NCI-H524 (cell line): Measurements from ENCODE around the gene HEATR1.

ENCODE experiments used
- DNase-seq, 2 experiments: peaks; one replicate each; lab custom pipeline; 2025; lab: John Stamatoyannopoulos, UW

HEATR1 gene

DNA sequence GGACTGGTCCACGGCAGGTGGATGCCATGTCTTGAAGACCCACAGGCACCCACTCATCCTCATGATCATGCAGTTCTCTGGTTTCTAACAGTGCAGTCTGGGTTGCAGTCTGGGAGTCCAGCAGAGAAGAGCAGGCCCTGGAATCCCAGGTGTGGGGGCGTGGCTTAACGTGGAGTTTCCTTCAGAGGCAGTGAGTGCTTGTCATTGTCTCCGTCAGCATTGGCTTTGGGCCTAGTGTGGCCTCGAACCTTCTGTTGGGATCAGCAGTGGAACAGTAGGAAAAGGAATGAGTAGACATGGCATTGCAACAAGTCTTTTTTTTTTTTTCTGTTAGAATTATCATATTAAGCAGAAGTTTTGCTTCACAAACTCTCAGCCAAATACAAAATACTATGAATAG lies 67.8 kb downstream of the HEATR1 start:
- no peak for DNase-seq

GRCh38 chr1:236535662-236536161 lies 68.6 kb downstream of the HEATR1 start:
- no peak for DNase-seq

DNA sequence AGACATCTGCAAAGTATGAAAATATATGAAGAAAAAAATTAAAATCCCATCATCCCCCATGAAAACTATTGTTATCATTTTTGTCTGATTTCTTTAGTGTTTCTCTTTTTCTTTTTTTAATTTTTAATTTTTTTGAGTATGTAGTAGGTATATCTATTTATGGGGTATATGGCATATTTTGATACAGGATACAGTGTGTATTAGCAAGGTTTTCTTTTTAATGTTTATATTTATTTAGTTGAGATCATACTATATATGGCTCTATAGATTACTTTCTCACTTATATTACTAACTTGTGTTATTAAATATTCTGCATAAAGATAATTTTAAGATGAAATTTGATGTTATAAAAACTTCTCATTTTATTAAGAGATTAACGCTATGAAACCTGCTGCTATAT lies 69.1 kb downstream of the HEATR1 start:
- DNase-seq, result no peak

DNA sequence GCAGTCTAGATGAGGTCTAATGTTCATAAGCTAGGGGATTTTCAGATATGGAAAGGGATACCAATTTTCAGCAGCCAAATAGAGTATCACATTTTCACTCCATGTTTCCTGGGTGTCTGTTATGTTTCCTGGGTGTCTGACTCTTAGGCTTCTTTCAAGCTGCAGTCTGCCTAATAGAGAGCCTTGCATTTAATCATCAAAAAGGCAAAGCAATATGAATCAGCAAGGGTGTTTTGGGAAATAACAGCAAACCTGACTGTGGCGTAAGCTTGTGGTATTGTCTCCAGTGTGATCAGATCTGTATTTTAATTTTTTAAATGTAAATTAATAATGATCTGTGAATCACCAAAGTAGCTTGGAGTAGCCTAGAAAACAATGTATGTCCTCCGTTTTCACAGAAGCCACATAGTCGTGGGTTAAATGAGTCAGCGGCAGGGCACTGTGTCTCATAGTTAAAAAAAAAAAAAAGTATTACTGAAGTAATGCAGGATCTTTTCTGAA lies 70.1 kb downstream of the HEATR1 start:
- DNase-seq, result no peak

- no peak for DNase-seq
Observed at GRCh38 chr1:236532850-236533249, 71.5 kb downstream of the HEATR1 start.

- DNase-seq, result no peak
Observed at GRCh38 chr1:236530959-236531358, 73.4 kb downstream of the HEATR1 start.

DNA sequence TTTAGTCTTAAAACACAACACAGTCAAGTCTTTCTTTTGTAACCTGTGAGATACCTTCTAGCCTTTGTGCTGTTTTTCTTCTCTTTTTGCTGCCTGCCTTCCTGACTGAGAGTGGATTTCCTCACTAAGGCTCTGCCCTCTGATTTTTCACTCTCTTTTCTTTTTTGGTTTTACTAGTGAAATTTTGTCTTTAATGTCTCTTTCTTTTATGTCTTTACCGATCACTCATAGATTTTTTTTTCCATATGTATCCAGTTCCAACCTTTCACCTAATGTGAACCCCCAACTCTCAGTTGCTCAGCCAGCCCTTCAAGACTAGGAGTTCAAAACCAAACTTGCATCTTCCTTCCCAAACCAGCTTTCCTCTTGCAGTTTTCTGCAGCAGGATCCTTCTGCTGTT lies 74.0 kb downstream of the HEATR1 start:
- DNase-seq, result no peak

GRCh38 chr1:236526079-236526478 lies 78.2 kb downstream of the HEATR1 start:
- no peak for DNase-seq

DNA sequence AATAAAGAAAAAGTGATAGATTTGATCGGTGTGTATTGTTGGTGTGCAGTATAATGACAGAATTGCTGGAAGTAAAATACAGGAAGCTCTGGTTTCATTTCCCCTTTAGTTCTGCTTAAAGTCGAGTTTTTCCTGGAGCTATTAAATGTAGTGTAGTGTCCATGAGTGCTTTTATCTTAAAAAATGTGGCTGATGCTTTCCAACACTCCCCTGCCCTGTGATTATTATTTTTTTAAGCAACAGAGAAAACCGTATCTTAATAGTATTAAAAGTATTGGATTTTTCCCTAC lies 79.5 kb downstream of the HEATR1 start:
- no peak for DNase-seq

DNA sequence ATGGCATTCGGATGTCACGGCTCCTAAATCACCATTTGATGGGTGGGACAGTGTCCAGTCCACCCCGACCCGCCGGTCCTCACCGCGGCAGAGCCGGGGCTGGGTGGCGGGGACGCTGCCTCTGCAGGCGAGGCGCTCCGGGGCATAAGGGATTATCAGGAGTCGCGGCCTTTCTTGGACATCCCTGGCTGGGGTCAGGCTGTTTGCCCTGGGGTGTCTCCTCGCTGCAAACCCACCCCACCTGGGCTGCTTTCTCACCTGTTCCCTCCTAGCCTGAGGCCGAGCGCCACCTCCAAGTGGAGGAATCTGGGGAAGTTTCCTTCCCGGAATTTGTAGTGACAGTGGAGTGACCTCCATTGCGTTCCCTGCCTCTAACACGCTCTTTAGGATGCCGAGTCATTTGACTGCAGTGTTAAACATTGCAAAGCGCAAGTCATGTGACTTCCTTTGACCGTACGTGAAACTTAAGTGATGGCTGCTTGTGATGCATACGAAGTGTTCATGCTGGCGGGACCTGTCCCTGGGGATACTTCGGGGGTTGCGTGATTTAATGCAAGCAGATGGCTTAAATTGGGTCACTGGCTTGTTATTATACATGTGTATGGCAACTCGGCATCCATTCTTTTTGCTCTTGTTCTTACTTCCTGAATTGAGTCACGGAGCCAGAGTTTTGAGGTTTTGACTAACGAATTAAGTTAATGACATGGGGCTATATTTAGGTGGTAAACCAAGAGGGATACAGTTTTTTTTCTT lies 80.0 kb downstream of the HEATR1 start:
- DNase-seq, result peak; percentile 54 to 76

DNA sequence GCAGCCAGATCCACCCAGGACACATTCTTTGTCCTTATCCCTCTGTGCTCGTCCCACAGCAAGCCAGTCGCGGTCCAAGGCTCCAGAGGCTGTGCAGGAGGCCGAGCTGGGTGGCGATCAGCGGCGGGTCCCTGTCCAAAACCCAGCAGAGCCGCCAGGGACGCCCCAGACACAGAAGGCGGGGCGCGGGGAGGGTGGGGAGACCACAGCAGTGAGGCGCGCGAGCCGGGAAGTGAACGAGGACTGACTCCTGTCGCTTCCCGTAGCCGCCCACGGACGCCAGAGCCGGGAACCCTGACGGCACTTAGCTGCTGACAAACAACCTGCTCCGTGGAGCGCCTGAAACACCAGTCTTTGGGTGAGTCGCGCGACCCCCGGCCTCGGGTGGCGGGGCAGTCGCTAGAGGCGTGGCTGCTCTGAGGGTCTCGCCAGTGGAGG lies 80.6 kb downstream of the HEATR1 start, which contains the start of gene LGALS8:
TSS of gene LGALS8 (plus strand) at position 279 of the 438 bp plus-strand sequence. CDS start 2,089 bp downstream, outside the sequence.
- DNase-seq, result no peak

DNA sequence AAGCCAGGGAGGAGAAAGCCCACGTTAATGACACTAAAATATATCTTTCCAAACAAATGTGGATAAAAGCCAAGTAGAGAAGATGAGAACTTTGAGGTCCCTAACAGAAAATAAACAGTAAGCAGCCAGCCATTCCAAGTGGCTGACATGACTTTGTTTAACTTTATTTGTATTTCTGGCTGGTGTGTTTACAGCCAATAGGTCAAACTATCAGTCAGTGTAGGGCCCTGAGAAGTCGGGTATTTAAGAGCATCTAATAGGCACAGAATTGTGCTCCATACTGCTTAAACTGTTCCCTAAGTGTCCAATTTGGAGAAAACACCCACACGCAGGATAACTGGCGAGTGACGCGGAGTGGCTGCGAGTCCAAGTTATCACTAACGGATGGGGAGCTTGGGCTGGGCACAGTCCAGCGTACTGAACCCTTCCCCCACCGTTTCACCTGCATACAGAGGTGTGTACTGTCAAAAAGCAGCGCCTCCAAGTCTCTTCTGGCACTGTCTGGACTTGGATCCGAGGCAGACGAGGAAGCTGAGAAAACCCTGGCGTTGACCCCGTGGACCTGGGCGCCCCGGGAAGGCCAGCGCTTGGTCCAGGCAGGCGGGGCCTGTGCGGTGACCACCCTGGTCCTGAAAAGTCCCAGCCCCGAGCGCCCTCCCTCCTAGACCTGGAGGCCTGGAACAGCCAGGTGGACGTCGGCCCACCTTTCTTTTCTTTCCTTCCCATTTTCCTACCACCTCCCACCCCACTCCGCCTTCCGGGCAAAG lies 81.2 kb downstream of the HEATR1 start:
- DNase-seq, result no peak

DNA sequence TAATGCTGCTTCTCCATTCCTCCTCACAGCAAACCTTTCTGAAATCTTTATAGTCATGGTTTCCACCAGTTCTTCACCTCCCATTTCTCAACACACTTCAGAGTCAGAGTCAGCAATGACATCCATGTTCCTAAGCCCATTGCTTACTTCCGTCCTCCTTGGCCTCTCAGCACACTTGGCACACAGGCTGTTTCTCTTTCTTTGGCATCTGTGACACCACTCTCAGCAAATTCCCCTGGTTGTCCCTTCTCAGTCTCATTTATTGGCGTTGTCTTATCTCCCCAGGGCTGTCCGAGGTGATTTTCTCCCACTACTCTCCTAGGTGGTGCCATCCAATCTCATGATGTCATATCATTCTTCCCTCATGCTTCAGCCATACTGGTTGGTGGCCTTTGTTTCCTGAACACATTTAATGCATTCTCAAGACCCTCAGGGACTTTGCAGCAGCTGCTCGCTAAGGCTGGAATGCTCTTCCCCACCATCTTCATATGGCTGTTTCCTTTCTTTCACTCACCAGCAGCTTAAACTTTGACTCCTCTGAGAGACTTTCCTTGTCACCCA lies 83.8 kb downstream of the HEATR1 start:
- no peak for DNase-seq

DNA sequence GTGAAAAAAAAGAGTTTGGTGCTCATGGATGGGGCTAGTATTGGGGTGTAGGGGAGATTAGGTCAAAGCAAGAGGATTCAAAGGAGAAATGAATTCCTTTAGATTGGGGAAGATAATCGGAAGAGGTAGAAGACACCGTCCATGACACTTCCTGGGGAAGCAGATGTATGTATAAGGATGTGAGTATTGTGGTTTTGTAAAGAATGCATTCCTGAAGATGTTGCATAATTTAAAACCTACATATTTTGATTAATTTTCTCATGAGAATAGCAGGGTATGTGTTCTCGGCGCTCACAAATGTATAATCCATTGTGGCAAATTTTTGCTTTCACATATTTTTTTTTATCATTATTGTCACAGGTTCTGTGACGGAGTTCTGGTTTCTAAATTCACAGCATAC lies 86.0 kb downstream of the HEATR1 start:
- no peak for DNase-seq

DNA sequence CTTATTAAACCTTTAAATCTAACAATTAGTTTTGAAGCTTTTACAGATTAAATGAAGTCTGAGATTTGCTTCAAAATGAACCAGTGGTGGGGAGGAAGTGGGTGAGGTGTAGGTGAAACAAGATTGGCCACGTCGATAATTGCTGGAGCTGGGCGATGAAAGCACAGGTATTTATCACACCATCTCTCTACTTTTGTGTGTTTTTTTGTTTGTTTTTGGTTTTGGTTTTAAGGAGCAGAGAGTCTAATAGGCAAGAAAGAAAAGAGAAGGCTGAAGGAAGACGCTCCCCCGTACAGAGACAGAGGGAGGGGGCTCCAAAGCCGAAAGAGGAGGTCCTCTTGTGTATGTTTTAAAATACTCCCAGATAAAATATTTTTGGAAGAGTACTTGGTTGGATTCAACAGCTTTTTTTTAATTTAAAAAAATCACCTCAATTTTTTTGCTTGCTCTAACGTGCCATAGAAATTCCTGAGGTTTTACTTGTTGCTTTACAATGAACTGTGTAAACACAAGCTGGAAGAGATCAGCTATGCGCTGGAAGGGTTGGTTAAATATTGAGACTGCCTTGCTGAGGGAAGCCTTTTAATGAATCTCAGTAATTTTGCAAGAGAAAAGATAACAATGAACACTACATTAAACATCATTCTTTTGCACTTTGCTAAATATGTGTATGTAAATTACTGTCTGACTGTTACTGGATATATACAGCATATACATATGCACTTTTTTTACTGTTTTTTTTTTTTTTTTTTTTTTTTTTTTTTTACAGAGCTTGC lies 87.2 kb downstream of the HEATR1 start:
- DNase-seq, result no peak

GRCh38 chr1:236515443-236515958 lies 88.8 kb downstream of the HEATR1 start:
- no peak for DNase-seq

DNA sequence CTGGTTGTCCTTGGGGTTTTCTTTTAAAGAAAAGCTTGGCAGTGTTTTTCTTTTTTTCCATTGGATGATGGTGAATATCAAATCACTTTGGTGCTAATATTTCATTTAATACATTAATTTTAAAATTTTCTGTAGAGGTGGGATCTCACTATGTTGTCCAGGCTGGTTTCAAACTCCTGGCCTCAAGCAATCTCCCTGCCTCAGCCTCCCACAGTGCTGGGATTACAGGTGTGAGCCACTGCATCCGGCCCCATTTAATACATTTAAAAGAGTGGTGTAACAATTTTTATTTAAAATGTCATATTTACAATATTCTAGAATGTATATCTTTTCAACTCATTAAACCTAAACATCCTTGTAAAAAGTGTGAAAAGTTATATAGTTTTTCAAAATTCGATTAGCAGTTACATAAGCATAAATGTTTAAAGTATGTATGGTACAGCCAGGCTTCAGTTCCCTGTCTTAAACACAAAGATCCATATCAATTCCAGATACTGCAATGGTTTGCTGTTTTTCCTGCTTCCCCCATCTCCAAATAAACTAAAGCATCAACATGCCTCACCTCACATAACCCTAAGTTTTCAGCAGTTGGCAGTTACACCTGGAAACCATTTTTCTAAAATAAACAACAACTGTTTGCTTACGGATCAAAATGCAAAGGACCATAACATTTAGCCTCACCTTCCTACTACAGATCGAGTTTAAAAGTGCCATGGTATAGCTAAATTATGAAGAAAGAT lies 89.4 kb downstream of the HEATR1 start:
- no peak for DNase-seq

- DNase-seq, result no peak
Observed at GRCh38 chr1:236511735-236512418, 92.4 kb downstream of the HEATR1 start.

GRCh38 chr1:236509647-236510401 lies 94.5 kb downstream of the HEATR1 start:
- DNase-seq, result no peak

DNA sequence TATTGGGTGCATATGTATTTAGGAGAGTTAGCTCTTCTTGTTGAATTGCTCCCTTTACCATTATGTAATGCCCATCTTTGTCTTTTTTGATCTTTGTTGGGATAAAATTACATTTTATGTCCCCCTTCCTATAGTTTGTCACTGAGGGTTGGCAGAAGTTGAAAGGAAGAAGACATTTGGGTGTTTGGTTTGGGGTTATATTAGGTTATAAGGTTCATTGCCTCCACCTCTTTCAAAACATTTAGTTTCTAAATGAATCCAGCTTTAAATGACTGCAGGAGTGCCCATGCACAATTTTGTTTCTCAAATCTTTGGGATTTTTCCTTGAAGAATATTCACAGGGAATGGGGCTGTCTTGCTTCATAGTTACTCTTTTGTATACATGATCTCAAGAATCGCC lies 95.1 kb downstream of the HEATR1 start:
- no peak for DNase-seq
